Activated CD4-positive, CD25-positive, alpha-beta regulatory T cell treated with anti-CD3 and anti-CD28 coated beads, Interleukin-2, amount 50 U/mL, for 72 hours (primary cell): ENCODE results near the gene CFAP141.
"Not testable (repeated sequence)": the region's sequence is repeated elsewhere in the genome, so short reads cannot be mapped to it uniquely, and the experiment has no call there.

ENCODE experiments used
- DNase-seq: peaks from one replicate; pipeline ENCODE4 v3.0.0; 2021

CFAP141 gene

GRCh38 chr1:154207262-154207661 lies 1.1 kb upstream of the CFAP141 start:
- DNase-seq = no peak

- not testable (repeated sequence) for DNase-seq
Measured at GRCh38 chr1:154205778-154206177, 355 bp downstream of the CFAP141 start.

- DNase-seq = no peak
Measured at GRCh38 chr1:154199563-154199879, 6.6 kb downstream of the CFAP141 start.

GRCh38 chr1:154198756-154199562 lies 7.2 kb downstream of the CFAP141 start:
- no peak for DNase-seq

GRCh38 chr1:154193821-154194220 lies 12.3 kb downstream of the CFAP141 start:
- no peak for DNase-seq

- no peak for DNase-seq
Measured at GRCh38 chr1:154192476-154192875, 13.7 kb downstream of the CFAP141 start.

- DNase-seq = no peak
Measured at GRCh38 chr1:154191990-154192461, 14.1 kb downstream of the CFAP141 start, which contains the start of gene TPM3. Gene TPM3 (minus strand): TSS chr1:154192100. CDS start chr1:154192018, 82 bp downstream.

- DNase-seq = no peak
Measured at GRCh38 chr1:154190550-154190949, 15.6 kb downstream of the CFAP141 start.

- no peak for DNase-seq
Measured at GRCh38 chr1:154186852-154187501, 19.2 kb downstream of the CFAP141 start.

GRCh38 chr1:154186177-154186576 lies 20.0 kb downstream of the CFAP141 start:
- DNase-seq = peak; percentile 68

GRCh38 chr1:154183046-154183915 lies 22.9 kb downstream of the CFAP141 start:
- peak; percentile 93 for DNase-seq

- DNase-seq = peak; percentile 65
Measured at GRCh38 chr1:154182344-154183045, 23.6 kb downstream of the CFAP141 start.

- DNase-seq = no peak
Measured at GRCh38 chr1:154181944-154182343, 24.2 kb downstream of the CFAP141 start.

GRCh38 chr1:154179946-154180687 lies 26.0 kb downstream of the CFAP141 start:
- DNase-seq = no peak

GRCh38 chr1:154178911-154179811 lies 27.0 kb downstream of the CFAP141 start:
- DNase-seq = no peak

- no peak for DNase-seq
Measured at GRCh38 chr1:154178013-154178412, 28.1 kb downstream of the CFAP141 start.

GRCh38 chr1:154176337-154176736 lies 29.8 kb downstream of the CFAP141 start:
- DNase-seq = no peak

- no peak for DNase-seq
Measured at GRCh38 chr1:154174654-154175053, 31.5 kb downstream of the CFAP141 start.

- no peak for DNase-seq
Measured at GRCh38 chr1:154171880-154172279, 34.3 kb downstream of the CFAP141 start.

GRCh38 chr1:154171223-154171583 lies 34.9 kb downstream of the CFAP141 start:
- no peak for DNase-seq
